SK-N-SH (cell line): Measurements from ENCODE around the gene TBC1D2. TPM values are rescaled to one million over a fixed set of nuclear protein-coding genes. Genes with fewer than 3 reads are reported as not detected.

Experiments
- CTCF ChIA-PET: fragments of 300-600, 350-600 bp; formaldehyde crosslinking; extraction: SDS; loops from one replicate; lab custom pipeline; 2021; lab: Yijun Ruan, JAX
- POLR2A ChIA-PET: fragments of 350-600 bp; sonication (Branson Sonifier 250); formaldehyde crosslinking; extraction: SDS; loops from one replicate; lab custom pipeline; 2020; ENCODE audit warnings: antibody characterized with exemption, inconsistent platforms; lab: Yijun Ruan, JAX
- DNase-seq: peaks from one replicate; pipeline ENCODE4 v3.0.0; 2012
- H2AFZ ChIP-seq: fragments of 200-600 bp; sonication (generic); 2 replicates; pipeline ENCODE4 v1.8.1; 2016; ENCODE audit warnings: antibody characterized with exemption, mild to moderate bottlenecking, low read depth
- H3F3A ChIP-seq: fragments of 200-600 bp; sonication (generic); replicated peaks from 2 replicates; pipeline ENCODE3; 2016; ENCODE audit warnings: antibody characterized with exemption, mild to moderate bottlenecking; ENCODE audit not compliant: insufficient read depth
- H3K27ac ChIP-seq, 2 experiments: fragments of 200-500 bp in 1 of 2; fragments of 200-600 bp in 1 of 2; sonication (Bioruptor generic) in 1 of 2; sonication (generic), shearing (Covaris generic) in 1 of 2; 2 replicates each; pipeline versions ENCODE4 v1.5.1 to v1.6.1; 2014 to 2016; ENCODE audit warnings: low read depth in 2 of 2, inconsistent platforms in 1 of 2, low read length in 1 of 2, mild to moderate bottlenecking in 1 of 2, mixed read lengths in 1 of 2
- H3K27me3 ChIP-seq: fragments of 200-600 bp; sonication (generic), shearing (Covaris generic); 2 replicates; pipeline ENCODE4 v1.6.1; 2016; ENCODE audit warnings: mixed run types; ENCODE audit not compliant: insufficient read depth
- H3K36me3 ChIP-seq, 2 experiments: fragments of 200-500 bp in 1 of 2; fragments of 200-600 bp in 1 of 2; sonication (Bioruptor generic) in 1 of 2; sonication (generic) in 1 of 2; replicated peaks in 1 of 2; 2 replicates each; pipeline versions ENCODE3 to v1.5.1; 2014 to 2016; ENCODE audit warnings: low read length in 1 of 2, mild to moderate bottlenecking in 1 of 2; ENCODE audit not compliant: insufficient read depth in 2 of 2, control insufficient read depth in 1 of 2
- H3K4me1 ChIP-seq, 2 experiments: fragments of 200-500 bp in 1 of 2; fragments of 200-600 bp in 1 of 2; sonication (Bioruptor generic) in 1 of 2; sonication (generic), shearing (Covaris generic) in 1 of 2; 2 replicates each; pipeline versions ENCODE4 v1.5.1 to v1.6.1; 2014 to 2016; ENCODE audit warnings: low read depth in 1 of 2, low read length in 1 of 2, mixed run types in 1 of 2; ENCODE audit not compliant: insufficient read depth in 2 of 2, control insufficient read depth in 1 of 2
- H3K4me2 ChIP-seq: fragments of 200-600 bp; sonication (generic), shearing (Covaris generic); 2 replicates; pipeline ENCODE4 v1.6.1; 2017; ENCODE audit warnings: mixed run types
- H3K4me3 ChIP-seq, 2 experiments: fragments of 200-500 bp in 1 of 2; fragments of 200-600 bp in 1 of 2; sonication (Bioruptor generic) in 1 of 2; sonication (generic), shearing (Covaris generic) in 1 of 2; 2 replicates each; pipeline versions ENCODE4 v1.5.1 to v1.8.1; 2014 to 2016; ENCODE audit warnings: low read depth in 2 of 2, inconsistent platforms in 1 of 2, low read length in 1 of 2, mild to moderate bottlenecking in 1 of 2, mixed read lengths in 1 of 2, moderate library complexity in 1 of 2
- H3K79me2 ChIP-seq: fragments of 200-600 bp; sonication (generic); 2 replicates; pipeline ENCODE4 v1.8.1; 2017; ENCODE audit warnings: mild to moderate bottlenecking; ENCODE audit not compliant: insufficient read depth
- H3K9ac ChIP-seq: fragments of 200-600 bp; sonication (generic); 2 replicates; pipeline ENCODE4 v1.6.1; 2017; ENCODE audit warnings: mixed run types
- H3K9me2 ChIP-seq: fragments of 200-600 bp; sonication (generic); 2 replicates; pipeline ENCODE4 v1.6.1; 2017; ENCODE audit warnings: mixed run types
- H3K9me3 ChIP-seq: fragments of 200-600 bp; sonication (generic); 2 replicates; pipeline ENCODE4 v1.6.1; 2017; ENCODE audit warnings: mixed run types, mild to moderate bottlenecking, moderate library complexity
- H4K20me1 ChIP-seq: fragments of 200-600 bp; sonication (generic); 2 replicates; pipeline ENCODE4 v1.6.1; 2017; ENCODE audit warnings: mild to moderate bottlenecking, mixed run types; ENCODE audit not compliant: insufficient read depth
- CTCF ChIP-seq: fragments of 200-600 bp; sonication (generic); IDR thresholded peaks from 2 replicates; pipeline ENCODE4 v1.6.1; 2017; ENCODE audit warnings: antibody characterized with exemption, mild to moderate bottlenecking, moderate library complexity
- EP300 ChIP-seq, 2 experiments: IDR thresholded peaks; 2 replicates each; pipeline versions ENCODE4 v1.4.0 to v1.6.1; 2012; ENCODE audit warnings: borderline replicate concordance in 1 of 2, low read depth in 1 of 2, low read length in 1 of 2
- FOXM1 ChIP-seq: IDR thresholded peaks from 2 replicates; pipeline ENCODE4 v1.4.0; 2012; ENCODE audit warnings: low read depth, mild to moderate bottlenecking
- JUND ChIP-seq: IDR thresholded peaks from 2 replicates; pipeline ENCODE4 v1.4.0; 2012
- MEF2A ChIP-seq: IDR thresholded peaks from 2 replicates; pipeline ENCODE4 v1.4.0; 2012; ENCODE audit warnings: low read depth, borderline replicate concordance
- NFIC ChIP-seq: IDR thresholded peaks from 2 replicates; pipeline ENCODE4 v1.4.0; 2012; ENCODE audit warnings: borderline replicate concordance
- PBX3 ChIP-seq: IDR thresholded peaks from 2 replicates; pipeline ENCODE4; 2012
- RCOR1 ChIP-seq: fragments of 150-350 bp; IDR thresholded peaks from 2 replicates; pipeline ENCODE4 v1.6.1; 2017; ENCODE audit warnings: antibody characterized with exemption, low read length
- REST ChIP-seq: IDR thresholded peaks from 2 replicates; pipeline ENCODE4 v1.6.1; 2012; ENCODE audit warnings: mild to moderate bottlenecking, low read depth, low read length, moderate library complexity
- RFX5 ChIP-seq: IDR thresholded peaks from 2 replicates; pipeline ENCODE4 v1.6.1; 2012; ENCODE audit warnings: mild to moderate bottlenecking, improper control_type of control experiment, low read length
- TAF1 ChIP-seq: IDR thresholded peaks from 2 replicates; pipeline ENCODE4 v1.6.1; 2012; ENCODE audit warnings: low read depth, mild to moderate bottlenecking, low read length, moderate library complexity, borderline replicate concordance
- USF1 ChIP-seq: IDR thresholded peaks from 2 replicates; pipeline ENCODE4 v1.4.0; 2012; ENCODE audit warnings: low read depth, borderline replicate concordance
- WGBS: methylation state at CpG from one replicate; pipeline ENCODE4 v1.1.6; 2017; ENCODE audit warnings: low lambda C conversion rate; 5-methylcytosine and 5-hydroxymethylcytosine counted together
- polyA plus RNA-seq, 3 experiments: library from polyadenylated mRNA; depleted of rRNA; stranded (reverse); fragments of >200 nt; gene quantifications; 2 replicates each; pipeline ENCODE4 v1.2.3, GENCODE V29; 2012

TBC1D2 gene
- polyA plus RNA-seq, 1 of the 3 experiments (the other 2 are of a cell fraction), result 5.6 TPM

- no peak for TF ChIP-seq CTCF
- no peak for TF ChIP-seq NFIC
- no peak for TF ChIP-seq RFX5
- no peak for TF ChIP-seq RCOR1
- TF ChIP-seq PBX3, result no peak
- TF ChIP-seq, all 33 proteins: peak for 0
Observed at GRCh38 chr9:98219364-98219716, 36.1 kb downstream of the TBC1D2 start (continued).

GRCh38 chr9:98218562-98219363 is 36.7 kb downstream of the TBC1D2 start:
- no peak overlapping the region for H3K27ac ChIP-seq
- CTCF ChIA-PET, result interaction anchor here (1.2 to 4.8 kb wide), 3 partner anchors 12 to 295 kb away, joined by 4 to 25 read pairs (median 18); no protein-coding TSS in a partner anchor
- H3K4me1 ChIP-seq, result peaks cover 4 to 12% of the 10 kb centered on the region in 2 experiments; a peak in 3 of 4 replicates
- no peak for DNase-seq
- H3F3A ChIP-seq, result peaks cover 4% of the 10 kb centered on the region
- H3K36me3 ChIP-seq, result peaks cover 0 to 2% of the 10 kb centered on the region in 2 experiments
- H3K4me3 ChIP-seq, result no peak overlapping the region
- H3K9ac ChIP-seq, result no peak overlapping the region
- H2AFZ ChIP-seq, result no peak overlapping the region
- no peaks in the 10 kb centered on the region for H3K79me2 ChIP-seq
- POLR2A ChIA-PET, result no interaction called here
- no peaks in the 10 kb centered on the region for H4K20me1 ChIP-seq
- 88% methylated on average over 10 of the region's 11 CpGs for WGBS
- no peak overlapping the region for H3K4me2 ChIP-seq
- no peaks in the 10 kb centered on the region for H3K9me3 ChIP-seq
- TF ChIP-seq MEF2A (no peak), USF1 (no peak), REST (no peak), JUND (no peak), TAF1 (no peak), FOXM1 (no peak), EP300 (IDR thresholded peaks at IDR 0.05; ENCODE audit: borderline replicate concordance in 1 of 2, low read depth in 1 of 2, low read length in 1 of 2) (no peak)
- H3K9me2 ChIP-seq, result no peaks in the 10 kb centered on the region
- H3K27me3 ChIP-seq, result no peaks in the 10 kb centered on the region
